Mesodermal cell (in vitro differentiated cells): ENCODE measurements around the gene PRKCA.
A peak's percentile ranks its signal among the peaks of the same experiment; 100 is the strongest.

Source experiments
- H3K27ac ChIP-seq: 2 replicates; pipeline ENCODE4 v1.7.0; 2013; ENCODE audit warnings: mild to moderate bottlenecking, low read depth, low read length, moderate library complexity; ENCODE audit not compliant: severe bottlenecking
- H3K36me3 ChIP-seq: 2 replicates; pipeline ENCODE4 v1.7.1; 2013; ENCODE audit warnings: mild to moderate bottlenecking, low read length, moderate library complexity; ENCODE audit not compliant: control insufficient read depth, insufficient read depth
- H3K4me1 ChIP-seq: one replicate; pipeline ENCODE4 v1.7.1; 2013; ENCODE audit warnings: mild to moderate bottlenecking, low read length; ENCODE audit not compliant: insufficient read depth, control insufficient read depth, poor library complexity, severe bottlenecking
- H3K4me3 ChIP-seq: 2 replicates; pipeline ENCODE4 v1.7.0; 2013; ENCODE audit warnings: low read length, control low read depth, mild to moderate bottlenecking; ENCODE audit not compliant: insufficient read depth, poor library complexity, severe bottlenecking; ENCODE audit errors: extremely low read depth
- H3K9me3 ChIP-seq: 2 replicates; pipeline ENCODE4 v1.7.1; 2013; ENCODE audit warnings: mild to moderate bottlenecking, low read length, moderate library complexity; ENCODE audit not compliant: control insufficient read depth
- WGBS, 2 experiments: methylation state at CpG; one replicate each; pipeline ENCODE4 v1.1.5; 2013; ENCODE audit warnings: missing lambda C conversion rate in 2 of 2; ENCODE audit not compliant: insufficient coverage in 2 of 2; 5-methylcytosine and 5-hydroxymethylcytosine counted together

The PRKCA gene

GRCh38 chr17:66491665-66492064 is 189.3 kb downstream of the PRKCA start:
- peaks cover 2% of the 10 kb centered on the region for H3K36me3 ChIP-seq
- WGBS, 2 experiments = no CpG with 5 or more reads among the region's 3 CpGs
- no peak overlapping the region for H3K4me3 ChIP-seq
- H3K9me3 ChIP-seq = no peaks in the 10 kb centered on the region
- H3K4me1 ChIP-seq = peaks cover 29% of the 10 kb centered on the region
- H3K27ac ChIP-seq = no peak overlapping the region

- H3K36me3 ChIP-seq = peaks cover 2% of the 10 kb centered on the region
- H3K9me3 ChIP-seq = no peaks in the 10 kb centered on the region
- no peak overlapping the region for H3K27ac ChIP-seq
- WGBS, 2 experiments = 100% methylated on average over 3 of the region's 4 CpGs
- no peak overlapping the region for H3K4me3 ChIP-seq
- peaks cover 29% of the 10 kb centered on the region for H3K4me1 ChIP-seq
Measured at GRCh38 chr17:66492080-66492479, 189.7 kb downstream of the PRKCA start.

DNA sequence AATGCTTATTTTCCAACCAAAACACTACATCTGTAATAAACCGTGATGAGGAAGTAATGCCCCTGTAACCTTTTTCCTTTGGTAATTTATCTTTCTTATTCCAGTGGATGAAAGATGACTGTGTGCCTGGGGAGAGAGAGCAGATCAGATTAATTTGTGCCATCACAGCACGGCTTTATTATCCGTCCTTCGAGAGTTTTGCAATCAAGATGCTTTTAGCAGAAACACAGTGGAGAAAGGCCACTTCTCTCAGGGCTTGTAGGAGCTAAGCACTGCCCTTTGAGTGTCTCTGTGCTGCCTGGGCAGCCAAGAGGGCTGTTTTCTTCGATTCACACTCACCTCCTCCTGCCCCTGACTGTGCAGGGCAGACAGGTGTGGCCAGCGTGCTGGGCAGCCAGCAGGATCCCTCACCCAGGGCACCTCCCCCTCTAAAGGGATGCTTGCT is 190.2 kb downstream of the PRKCA start:
- Histone ChIP-seq H3K36me3 (peaks cover 2% of the 10 kb centered on the region), H3K27ac (no peak overlapping the region), H3K9me3 (no peaks in the 10 kb centered on the region), H3K4me1 (peaks cover 29% of the 10 kb centered on the region), H3K4me3 (no peak overlapping the region)
- WGBS, 2 experiments = 66 to 69% methylated on average over 4 of the region's 6 CpGs

DNA sequence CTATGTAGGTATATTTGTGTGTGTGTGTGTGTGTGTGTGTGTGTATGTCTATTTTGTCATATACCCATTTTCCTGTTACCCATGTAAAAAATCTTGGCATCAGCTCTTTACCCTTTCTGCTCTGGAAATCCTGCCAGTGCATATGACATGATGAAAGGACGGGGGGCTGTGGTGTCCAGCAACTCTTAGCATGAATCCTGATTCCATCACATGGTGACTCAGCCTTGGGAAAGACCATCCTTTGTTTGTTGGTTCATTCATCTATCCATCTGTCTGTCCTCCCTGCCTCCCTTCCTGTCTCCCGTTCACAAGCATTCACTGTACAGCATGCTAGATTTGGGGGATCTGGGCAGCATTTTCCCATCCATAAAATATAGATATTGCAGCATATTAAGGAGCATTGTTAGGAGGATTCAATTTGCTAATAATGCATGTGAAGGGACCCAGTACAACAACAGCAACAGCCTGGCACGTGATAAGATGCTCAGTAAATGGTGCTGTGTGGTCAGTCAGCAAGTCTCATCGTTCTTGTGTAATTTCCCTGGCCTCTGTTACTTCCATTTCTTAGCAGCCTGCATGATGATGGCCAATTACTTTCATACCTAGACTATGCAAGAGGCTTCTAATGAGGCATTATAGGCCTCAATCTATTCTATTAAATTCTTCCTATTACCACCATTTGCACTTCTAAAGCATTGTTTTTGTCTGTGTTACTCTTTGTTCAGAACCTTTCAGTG is 191.0 kb downstream of the PRKCA start:
- WGBS, 2 experiments = 62 to 63% methylated on average over 2 to 3 of the region's 4 CpGs
- Histone ChIP-seq H3K4me1 (peaks cover 33% of the 10 kb centered on the region), H3K36me3 (peaks cover 2% of the 10 kb centered on the region), H3K9me3 (no peaks in the 10 kb centered on the region), H3K27ac (peak overlapping the region; percentile 76), H3K4me3 (no peak overlapping the region)

DNA sequence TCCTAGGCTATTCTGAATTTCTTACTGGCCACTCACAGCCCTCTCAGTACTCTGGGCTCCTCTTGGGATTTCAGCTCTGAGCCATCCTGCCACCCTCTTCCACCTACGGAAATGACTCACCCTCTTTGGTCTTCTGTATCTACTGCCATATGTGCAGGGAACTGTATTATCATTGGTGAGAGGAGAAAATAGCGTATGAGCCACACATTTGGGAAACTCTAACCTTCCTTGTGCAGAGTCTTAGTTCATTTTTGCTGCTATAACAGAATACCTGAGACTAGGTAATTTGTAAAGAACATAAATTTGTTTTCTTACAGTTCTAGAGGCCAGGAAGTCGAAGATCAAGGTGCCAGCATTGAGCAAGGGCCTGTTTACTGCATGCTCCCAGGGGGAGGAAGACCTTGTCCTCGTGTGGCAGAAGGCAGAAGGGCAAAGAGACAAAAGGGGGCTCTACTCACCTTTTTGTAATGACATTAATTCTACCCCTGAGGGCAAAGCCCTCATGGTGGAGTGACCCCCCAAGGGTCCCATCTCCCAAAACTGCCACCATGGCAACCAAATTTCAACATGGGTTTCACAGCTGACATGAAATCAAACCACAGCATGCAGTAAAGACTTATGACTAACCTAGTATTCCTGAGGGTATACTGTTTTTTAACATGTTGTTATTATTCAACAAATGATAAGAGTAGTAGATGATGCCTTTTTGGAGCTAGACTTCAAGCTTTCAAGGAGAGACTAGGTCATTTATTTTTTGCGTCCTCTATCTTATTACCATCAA is 191.8 kb downstream of the PRKCA start:
- Histone ChIP-seq H3K27ac (peak overlapping the region; percentile 76), H3K4me1 (peaks cover 33% of the 10 kb centered on the region), H3K36me3 (peaks cover 2% of the 10 kb centered on the region), H3K9me3 (no peaks in the 10 kb centered on the region), H3K4me3 (no peak overlapping the region)
- WGBS, 2 experiments = 73 to 74% methylated on average over 2 to 4 of the region's 5 CpGs

- no peak overlapping the region for H3K4me3 ChIP-seq
- H3K36me3 ChIP-seq = peaks cover 2% of the 10 kb centered on the region
- peaks cover 33% of the 10 kb centered on the region for H3K4me1 ChIP-seq
- no peaks in the 10 kb centered on the region for H3K9me3 ChIP-seq
- H3K27ac ChIP-seq = no peak overlapping the region
- WGBS, 2 experiments = no CpG with 5 or more reads among the region's 2 CpGs
Measured at GRCh38 chr17:66495035-66495434, 192.6 kb downstream of the PRKCA start.

DNA sequence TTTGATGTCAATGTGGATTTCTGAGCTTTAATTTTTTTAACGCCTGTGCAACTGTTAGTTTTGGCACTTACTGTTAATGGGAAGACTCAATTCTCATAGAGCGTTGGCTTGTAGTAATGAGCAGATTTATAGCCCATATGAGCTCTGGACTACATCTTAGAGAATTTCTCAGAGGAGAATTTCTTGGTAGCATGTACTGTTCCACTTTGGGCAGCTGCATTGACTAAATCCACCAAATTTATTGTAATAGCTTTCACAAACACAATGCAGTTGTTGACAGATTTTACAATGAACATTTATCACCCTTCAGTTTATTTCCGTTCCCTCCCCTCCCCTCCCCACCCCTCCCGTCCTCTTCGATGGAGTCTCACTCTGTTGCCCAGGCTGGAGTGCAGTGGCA is 193.9 kb downstream of the PRKCA start:
- Histone ChIP-seq H3K9me3 (no peaks in the 10 kb centered on the region), H3K27ac (no peak overlapping the region), H3K4me3 (no peak overlapping the region), H3K36me3 (peaks cover 2% of the 10 kb centered on the region), H3K4me1 (peaks cover 33% of the 10 kb centered on the region)
- 97 to 100% methylated on average over 3 of the region's 5 CpGs for WGBS, 2 experiments

DNA sequence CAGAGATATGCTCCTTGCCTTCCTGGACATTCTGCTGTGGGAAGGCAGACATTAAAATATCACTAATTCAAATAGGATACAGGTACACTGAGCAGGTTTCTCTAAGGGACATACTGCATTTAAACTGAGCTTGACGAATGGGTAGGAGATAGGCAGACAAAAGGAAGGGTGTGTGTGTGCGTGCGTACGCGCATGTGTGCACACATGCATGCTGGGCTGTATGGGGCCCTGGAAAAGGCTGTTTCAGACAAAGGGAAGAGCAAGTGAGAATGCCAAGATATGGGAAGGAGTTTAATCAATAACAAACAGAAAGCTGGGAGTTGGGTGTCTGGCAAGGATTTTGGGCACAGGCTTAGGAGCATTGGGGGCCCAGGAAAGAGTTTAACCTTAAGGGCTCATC is 196.2 kb downstream of the PRKCA start:
- H3K27ac ChIP-seq = no peak overlapping the region
- H3K4me1 ChIP-seq = peaks cover 19% of the 10 kb centered on the region
- no peaks in the 10 kb centered on the region for H3K9me3 ChIP-seq
- 98 to 100% methylated on average over 4 to 5 of the region's 5 CpGs for WGBS, 2 experiments
- no peak overlapping the region for H3K4me3 ChIP-seq
- peaks cover 2% of the 10 kb centered on the region for H3K36me3 ChIP-seq

DNA sequence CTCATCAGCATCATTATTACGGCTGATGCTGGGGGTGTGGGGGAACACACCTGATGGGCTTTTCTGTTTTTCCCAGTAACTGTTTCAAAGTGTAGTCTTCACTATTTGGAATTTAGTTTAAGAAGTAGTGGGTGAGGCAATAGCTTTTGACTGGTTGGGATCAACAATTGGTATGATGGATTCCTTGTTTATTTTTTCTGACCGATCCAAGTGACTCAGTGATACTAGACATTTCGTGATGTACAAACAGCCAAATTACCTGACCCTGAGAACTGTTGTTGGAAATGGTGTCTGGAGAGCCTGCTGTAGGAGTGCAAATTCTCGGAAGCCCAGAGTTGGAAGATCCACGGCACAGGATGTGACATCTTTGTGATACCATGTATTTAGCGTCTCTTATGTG is 204.2 kb downstream of the PRKCA start:
- H3K9me3 ChIP-seq = no peaks in the 10 kb centered on the region
- 98 to 100% methylated on average over 4 to 5 of the region's 6 CpGs for WGBS, 2 experiments
- no peak overlapping the region for H3K27ac ChIP-seq
- H3K4me3 ChIP-seq = no peak overlapping the region
- H3K4me1 ChIP-seq = peaks cover 13% of the 10 kb centered on the region
- no peaks in the 10 kb centered on the region for H3K36me3 ChIP-seq

DNA sequence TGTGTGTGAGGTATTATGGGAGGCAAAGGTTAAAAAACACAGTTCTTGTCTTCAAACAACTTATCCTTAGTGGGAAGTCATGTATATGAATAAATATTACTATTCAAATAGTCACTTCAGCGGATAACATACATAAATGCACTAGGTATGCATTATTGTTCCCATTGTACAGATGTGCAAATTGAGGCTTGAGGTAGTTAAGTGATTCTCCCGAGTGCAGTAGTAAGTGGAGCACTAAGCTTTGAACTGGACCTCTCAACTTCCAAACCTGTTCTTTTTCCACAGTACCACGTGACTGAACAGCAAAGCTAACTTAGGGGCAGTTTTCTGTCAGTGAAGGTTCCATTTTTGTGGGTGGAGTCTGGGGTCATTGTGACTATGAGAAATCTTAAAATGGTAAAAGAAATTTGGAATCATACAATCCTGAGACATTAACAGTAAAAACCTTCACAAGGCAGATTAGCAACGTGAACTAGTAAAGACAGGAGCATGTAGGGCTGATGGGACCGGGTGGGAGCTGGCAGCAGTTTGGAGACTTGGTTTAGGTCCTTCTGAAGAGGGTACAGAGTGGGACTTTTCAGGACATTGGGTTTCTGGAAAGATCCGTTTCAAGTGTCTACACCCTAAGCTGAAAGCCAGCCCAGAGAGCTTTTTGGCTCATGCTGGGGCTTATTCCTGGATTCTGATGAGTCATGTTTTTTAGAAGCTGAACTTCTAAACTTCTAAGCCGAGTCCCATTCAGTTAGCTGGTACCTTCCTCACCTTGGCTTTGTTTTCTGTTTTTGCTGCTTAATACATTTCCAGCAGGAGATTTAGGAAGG is 204.9 kb downstream of the PRKCA start:
- Histone ChIP-seq H3K27ac (no peak overlapping the region), H3K9me3 (no peaks in the 10 kb centered on the region), H3K36me3 (no peaks in the 10 kb centered on the region), H3K4me1 (peaks cover 13% of the 10 kb centered on the region), H3K4me3 (no peak overlapping the region)
- WGBS, 2 experiments = 77 to 86% methylated on average over 3 of the region's 7 CpGs
